GM12891 (cell line): ENCODE data around the gene DNMT3B.

Source experiments
- POLR2A ChIP-seq: IDR thresholded peaks from 2 replicates; pipeline ENCODE4 v1.6.1; 2011; ENCODE audit warnings: low read depth, low read length, control low read depth
- POLR2AphosphoS5 ChIP-seq: IDR thresholded peaks from 2 replicates; pipeline ENCODE4 v1.6.1; 2011; ENCODE audit warnings: low read depth, low read length, control low read depth
- SPI1 ChIP-seq: IDR thresholded peaks from 2 replicates; pipeline ENCODE4 v1.6.1; 2011; ENCODE audit warnings: low read depth, low read length, control low read depth
- TAF1 ChIP-seq: IDR thresholded peaks from 2 replicates; pipeline ENCODE4 v1.6.1; 2011; ENCODE audit warnings: low read depth, low read length, control low read depth

DNA sequence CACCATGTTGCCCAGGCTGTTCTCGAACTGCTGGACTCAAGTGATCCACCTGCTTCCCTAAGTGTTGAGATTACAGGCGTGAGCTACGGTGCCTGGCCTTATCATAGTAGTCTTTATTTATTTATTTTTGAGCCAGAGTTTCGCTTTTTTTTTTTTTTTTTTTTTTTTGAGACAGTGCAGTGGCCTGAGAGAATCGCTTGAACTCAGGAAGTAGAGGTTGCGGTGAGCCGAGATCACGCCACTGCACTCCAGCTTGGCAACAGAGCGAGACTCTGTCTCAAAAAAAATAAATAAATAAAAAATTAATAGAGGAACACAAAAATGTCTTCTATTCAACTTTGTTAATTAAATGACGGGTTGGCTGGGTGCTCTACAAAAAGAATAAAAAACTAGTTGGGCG is 70.5 kb downstream of the DNMT3B start:
- TF ChIP-seq POLR2AphosphoS5 (no peak), POLR2A (no peak), TAF1 (no peak), SPI1 (no peak)
